Ectodermal cell (in vitro differentiated cells): ENCODE results near the gene TFF3. TPM values are rescaled to one million over a fixed set of nuclear protein-coding genes. Genes with fewer than 3 reads are reported as not detected.

Source experiments
- H3K27ac ChIP-seq: 2 replicates; pipeline ENCODE4 v1.7.0; 2013; ENCODE audit warnings: mild to moderate bottlenecking, low read depth, low read length; ENCODE audit not compliant: insufficient read depth, poor library complexity, severe bottlenecking
- H3K27me3 ChIP-seq: 2 replicates; pipeline ENCODE4 v1.7.0; 2013; ENCODE audit warnings: mild to moderate bottlenecking, low read length; ENCODE audit not compliant: insufficient read depth, control insufficient read depth, poor library complexity, severe bottlenecking
- H3K36me3 ChIP-seq: one replicate; pipeline ENCODE4 v1.7.0; 2013; ENCODE audit warnings: low read length; ENCODE audit not compliant: control insufficient read depth, insufficient read depth
- H3K4me1 ChIP-seq: one replicate; pipeline ENCODE4 v1.7.0; 2013; ENCODE audit warnings: low read length; ENCODE audit not compliant: control insufficient read depth, insufficient read depth
- H3K4me3 ChIP-seq: 2 replicates; pipeline ENCODE4 v1.7.0; 2013; ENCODE audit warnings: low read depth, low read length, control low read depth; ENCODE audit not compliant: insufficient read depth
- H3K9me3 ChIP-seq: 2 replicates; pipeline ENCODE4 v1.7.0; 2013; ENCODE audit warnings: mild to moderate bottlenecking, low read length, moderate library complexity; ENCODE audit not compliant: control insufficient read depth
- WGBS, 2 experiments: methylation state at CpG; one replicate each; pipeline ENCODE4 v1.1.7; 2013; ENCODE audit warnings: missing lambda C conversion rate in 2 of 2; 5-methylcytosine and 5-hydroxymethylcytosine counted together
- polyA plus RNA-seq, 4 experiments: library from polyadenylated mRNA; stranded (reverse); fragments of 50-300 nt; gene quantifications; one replicate each; pipeline ENCODE4 v1.2.3, GENCODE V29; 2013

The TFF3 gene
- polyA plus RNA-seq (2013, experiment 1 of 4) = not detected
- not detected for polyA plus RNA-seq (2013, experiment 2 of 4)
- polyA plus RNA-seq (2013, experiment 3 of 4) = not detected
- polyA plus RNA-seq (2013, experiment 4 of 4) = not detected

DNA sequence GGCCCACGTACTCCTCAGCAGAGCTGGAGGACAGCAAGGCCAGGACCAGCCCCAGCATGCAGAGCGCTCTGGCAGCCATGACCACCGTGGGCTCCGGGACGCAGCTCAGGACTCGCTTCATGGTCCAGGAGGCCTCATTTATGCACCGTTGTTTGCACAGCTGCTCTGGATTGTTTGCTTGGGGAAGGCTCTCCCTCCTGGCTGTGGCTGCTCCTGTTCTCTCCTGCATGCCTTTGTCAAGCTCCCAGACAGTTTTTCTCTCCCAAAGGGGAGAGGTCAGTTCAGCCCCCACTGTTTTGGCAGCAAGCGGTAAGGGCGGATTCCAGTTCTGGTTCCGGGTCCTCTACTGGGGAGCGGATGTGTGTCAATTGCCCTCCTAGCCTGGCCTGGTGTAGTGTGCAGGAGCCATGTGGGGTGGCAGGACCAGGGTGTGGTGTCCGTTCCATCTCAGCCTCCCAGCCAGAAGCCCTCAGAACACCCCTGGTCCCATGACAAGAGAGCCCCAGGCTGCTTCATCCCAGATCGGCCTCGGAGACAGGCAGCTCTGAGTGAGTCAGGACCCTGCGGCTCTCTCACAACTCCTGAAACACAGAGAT is at the start of gene TFF3:
Gene TFF3, minus strand, starts transcription at position 114 of the 596 bp plus-strand sequence. Its CDS starts 35 bp downstream, at position 79.
- WGBS, 2 experiments = 73 to 79% methylated on average over 14 to 15 of the region's 15 CpGs
- Histone ChIP-seq H3K27ac (no peak within 1 kb of the TSS), H3K4me1 (peaks cover 42% of the 10 kb centered on the region), H3K27me3 (peaks cover under 1% of the 10 kb centered on the region), H3K36me3 (no peaks in the 10 kb centered on the region), H3K9me3 (no peaks in the 10 kb centered on the region), H3K4me3 (no peak within 1 kb of the TSS)

- peaks cover 3% of the 10 kb centered on the region for H3K4me1 ChIP-seq
- H3K27ac ChIP-seq = no peak overlapping the region
- 89% methylated on average over 13 of the region's 13 CpGs for WGBS, 2 experiments
- no peak overlapping the region for H3K4me3 ChIP-seq
- no peaks in the 10 kb centered on the region for H3K36me3 ChIP-seq
- no peaks in the 10 kb centered on the region for H3K9me3 ChIP-seq
- H3K27me3 ChIP-seq = no peaks in the 10 kb centered on the region
These were observed 49.2 kb upstream of the TFF3 start for GRCh38 chr21:42364304-42364865.

GRCh38 chr21:42363312-42363711 is 48.1 kb upstream of the TFF3 start:
- Histone ChIP-seq H3K27me3 (no peaks in the 10 kb centered on the region), H3K4me3 (no peak overlapping the region), H3K36me3 (no peaks in the 10 kb centered on the region), H3K4me1 (peaks cover 3% of the 10 kb centered on the region), H3K9me3 (no peaks in the 10 kb centered on the region), H3K27ac (no peak overlapping the region)
- 88 to 92% methylated on average over 8 of the region's 8 CpGs for WGBS, 2 experiments

GRCh38 chr21:42362700-42363099 is 47.5 kb upstream of the TFF3 start:
- H3K27ac ChIP-seq = no peak overlapping the region
- peaks cover 3% of the 10 kb centered on the region for H3K4me1 ChIP-seq
- H3K4me3 ChIP-seq = no peak overlapping the region
- H3K27me3 ChIP-seq = no peaks in the 10 kb centered on the region
- H3K9me3 ChIP-seq = no peaks in the 10 kb centered on the region
- 91 to 95% methylated on average over 8 to 9 of the region's 9 CpGs for WGBS, 2 experiments
- H3K36me3 ChIP-seq = no peaks in the 10 kb centered on the region

GRCh38 chr21:42362198-42362597 is 47.0 kb upstream of the TFF3 start:
- H3K27ac ChIP-seq = no peak overlapping the region
- peaks cover 3% of the 10 kb centered on the region for H3K4me1 ChIP-seq
- 91% methylated on average over 12 of the region's 12 CpGs for WGBS, 2 experiments
- no peaks in the 10 kb centered on the region for H3K27me3 ChIP-seq
- no peaks in the 10 kb centered on the region for H3K9me3 ChIP-seq
- no peaks in the 10 kb centered on the region for H3K36me3 ChIP-seq
- no peak overlapping the region for H3K4me3 ChIP-seq

DNA sequence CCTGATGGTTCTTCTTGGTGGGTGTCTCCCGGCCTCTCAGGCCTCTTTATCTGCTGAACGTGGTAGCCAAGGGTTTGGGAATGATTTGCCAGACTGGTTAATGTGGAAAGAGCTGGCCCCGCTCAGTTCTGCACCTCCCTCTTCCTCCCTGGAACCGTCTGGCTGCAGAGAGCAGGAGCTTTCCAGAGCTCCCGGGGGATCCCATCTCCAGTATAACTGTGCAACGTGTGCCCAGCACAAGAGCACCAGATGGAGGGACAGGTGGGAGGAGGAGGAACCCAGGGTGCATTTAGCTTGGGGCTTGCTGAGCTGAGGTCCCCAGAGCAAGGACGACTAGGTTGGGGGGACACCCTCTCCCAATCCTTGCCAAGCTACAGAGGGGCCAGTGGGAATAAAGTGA is 46.1 kb upstream of the TFF3 start:
- Histone ChIP-seq H3K27ac (no peak overlapping the region), H3K27me3 (no peaks in the 10 kb centered on the region), H3K9me3 (no peaks in the 10 kb centered on the region), H3K4me1 (peaks cover 3% of the 10 kb centered on the region), H3K36me3 (no peaks in the 10 kb centered on the region), H3K4me3 (no peak overlapping the region)
- 77 to 79% methylated on average over 7 of the region's 7 CpGs for WGBS, 2 experiments

GRCh38 chr21:42360317-42360716 is 45.1 kb upstream of the TFF3 start:
- 77 to 80% methylated on average over 2 of the region's 2 CpGs for WGBS, 2 experiments
- Histone ChIP-seq H3K4me1 (no peaks in the 10 kb centered on the region), H3K27ac (no peak overlapping the region), H3K9me3 (no peaks in the 10 kb centered on the region), H3K4me3 (no peak overlapping the region), H3K36me3 (no peaks in the 10 kb centered on the region), H3K27me3 (no peaks in the 10 kb centered on the region)

DNA sequence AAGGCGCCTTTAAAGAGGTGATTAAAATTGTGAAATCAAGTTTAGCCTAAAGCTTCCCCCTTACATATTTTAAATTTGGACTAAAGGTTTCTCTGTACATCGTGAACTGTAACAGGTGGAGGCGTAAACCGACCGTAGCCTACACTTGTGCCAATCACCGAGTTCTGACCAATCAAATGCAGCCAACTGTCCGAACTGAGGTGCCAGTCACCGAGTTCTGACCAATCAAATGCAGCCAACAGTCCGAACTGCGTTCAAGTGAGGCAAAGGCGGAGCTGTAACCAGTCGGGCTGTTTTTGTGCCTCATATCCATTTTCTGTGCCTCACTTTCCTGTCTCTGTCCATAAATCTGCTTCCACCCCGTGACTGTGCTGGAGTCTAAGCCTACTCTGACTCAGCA is 43.7 kb upstream of the TFF3 start:
- Histone ChIP-seq H3K9me3 (no peaks in the 10 kb centered on the region), H3K36me3 (no peaks in the 10 kb centered on the region), H3K4me1 (no peaks in the 10 kb centered on the region), H3K27ac (no peak overlapping the region), H3K27me3 (no peaks in the 10 kb centered on the region), H3K4me3 (no peak overlapping the region)
- 89 to 92% methylated on average over 13 of the region's 13 CpGs for WGBS, 2 experiments

DNA sequence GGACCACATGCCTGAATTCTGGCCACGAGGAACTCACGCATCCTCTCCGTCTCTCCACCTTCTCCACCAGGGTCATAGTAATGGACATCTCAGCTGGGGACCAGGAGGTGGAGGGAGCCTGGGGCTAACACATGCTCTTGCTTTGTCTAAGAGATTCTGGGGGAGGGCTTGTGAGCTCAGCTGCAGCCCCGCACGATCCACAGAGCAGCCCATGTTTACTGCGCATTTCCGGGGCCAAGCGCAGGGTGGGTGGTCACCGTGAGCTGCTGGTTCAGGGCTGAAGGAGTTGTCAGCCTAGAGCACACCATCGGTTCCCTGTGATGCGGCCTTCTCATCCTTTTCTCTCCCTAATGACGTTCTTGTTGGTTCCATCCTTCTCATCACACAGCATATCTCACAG is 43.1 kb upstream of the TFF3 start:
- H3K9me3 ChIP-seq = no peaks in the 10 kb centered on the region
- WGBS, 2 experiments = 93 to 94% methylated on average over 12 of the region's 12 CpGs
- H3K36me3 ChIP-seq = no peaks in the 10 kb centered on the region
- H3K4me3 ChIP-seq = no peak overlapping the region
- H3K27me3 ChIP-seq = no peaks in the 10 kb centered on the region
- H3K4me1 ChIP-seq = no peaks in the 10 kb centered on the region
- H3K27ac ChIP-seq = no peak overlapping the region

DNA sequence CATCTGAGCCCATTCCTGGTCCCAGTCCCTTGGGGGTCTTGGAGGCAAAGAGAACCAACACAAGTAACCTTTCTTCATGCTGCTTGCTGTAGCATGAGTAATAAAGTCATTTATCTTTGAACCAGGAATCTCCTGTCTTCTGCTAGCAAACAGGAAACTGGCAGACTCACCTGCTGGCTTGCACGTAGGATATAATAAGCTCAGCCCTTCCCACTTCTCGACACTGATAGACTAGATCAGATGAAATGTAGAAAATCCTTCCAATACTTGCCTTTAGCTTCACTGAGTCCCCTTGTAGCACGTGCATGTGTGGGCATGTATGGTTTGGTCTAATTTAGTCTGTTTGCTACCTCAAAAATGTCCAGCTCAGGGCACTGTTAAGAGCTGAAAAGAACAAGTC is 42.1 kb upstream of the TFF3 start:
- H3K4me1 ChIP-seq = no peaks in the 10 kb centered on the region
- no peak overlapping the region for H3K27ac ChIP-seq
- WGBS, 2 experiments = 94 to 96% methylated on average over 3 of the region's 3 CpGs
- H3K9me3 ChIP-seq = no peaks in the 10 kb centered on the region
- no peak overlapping the region for H3K4me3 ChIP-seq
- no peaks in the 10 kb centered on the region for H3K27me3 ChIP-seq
- no peaks in the 10 kb centered on the region for H3K36me3 ChIP-seq
